ENCODE results near the gene TAF8.

Gene TAF8

GRCh38 chr6:42040856-42041480, 9.4 kb upstream of the TAF8 start:
- H3K9me3 ChIP-seq (ENCODE audit: low read length), result no peaks in the 10 kb centered on the region
- no peak overlapping the region for H3K9ac ChIP-seq (ENCODE audit: low read length)
- H3K4me3 ChIP-seq (ENCODE audit: low read depth, low read length, poor library complexity, severe bottlenecking), result no peak overlapping the region
- H3F3A ChIP-seq (ENCODE audit: insufficient read depth, low read length), result no peaks in the 10 kb centered on the region
- no peak overlapping the region for H3K27ac ChIP-seq (ENCODE audit: low read depth, low read length, poor library complexity, severe bottlenecking)
- TF ChIP-seq EZH2 (IDR thresholded peaks at IDR 0.05; ENCODE audit: borderline replicate concordance, low read length), result no peak
- no peak for TF ChIP-seq CTCF (IDR thresholded peaks at IDR 0.05; ENCODE audit: low read length)
- no peaks in the 10 kb centered on the region for H3K27me3 ChIP-seq (ENCODE audit: insufficient read depth, low read length)
- H3K36me3 ChIP-seq (ENCODE audit: insufficient read depth, low read length), result no peaks in the 10 kb centered on the region
- no peaks in the 10 kb centered on the region for H3K79me2 ChIP-seq (ENCODE audit: insufficient read depth, low read length)
- H3K4me2 ChIP-seq (ENCODE audit: low read length), result no peak overlapping the region
- H4K20me1 ChIP-seq (ENCODE audit: insufficient read depth, low read length), result no peaks in the 10 kb centered on the region
- H2AFZ ChIP-seq (ENCODE audit: low read length), result no peak overlapping the region
- H3K4me1 ChIP-seq (ENCODE audit: insufficient read depth, low read length, severe bottlenecking), result peaks cover 32% of the 10 kb centered on the region
- no peaks in the 10 kb centered on the region for H3K9me2 ChIP-seq (ENCODE audit: low read depth, low read length)

- no peak overlapping the region for H3K4me3 ChIP-seq (ENCODE audit: low read depth, low read length, poor library complexity, severe bottlenecking)
- H3K27me3 ChIP-seq (ENCODE audit: insufficient read depth, low read length), result no peaks in the 10 kb centered on the region
- no peak overlapping the region for H3K27ac ChIP-seq (ENCODE audit: low read depth, low read length, poor library complexity, severe bottlenecking)
- H4K20me1 ChIP-seq (ENCODE audit: insufficient read depth, low read length), result no peaks in the 10 kb centered on the region
- no peak for TF ChIP-seq CTCF (IDR thresholded peaks at IDR 0.05; ENCODE audit: low read length)
- TF ChIP-seq EZH2 (IDR thresholded peaks at IDR 0.05; ENCODE audit: borderline replicate concordance, low read length), result no peak
- no peaks in the 10 kb centered on the region for H3K79me2 ChIP-seq (ENCODE audit: insufficient read depth, low read length)
- no peaks in the 10 kb centered on the region for H3K9me2 ChIP-seq (ENCODE audit: low read depth, low read length)
- H2AFZ ChIP-seq (ENCODE audit: low read length), result no peak overlapping the region
- H3F3A ChIP-seq (ENCODE audit: insufficient read depth, low read length), result no peaks in the 10 kb centered on the region
- H3K4me2 ChIP-seq (ENCODE audit: low read length), result no peak overlapping the region
- peaks cover 38% of the 10 kb centered on the region for H3K4me1 ChIP-seq (ENCODE audit: insufficient read depth, low read length, severe bottlenecking)
- no peaks in the 10 kb centered on the region for H3K9me3 ChIP-seq (ENCODE audit: low read length)
- no peak overlapping the region for H3K9ac ChIP-seq (ENCODE audit: low read length)
- H3K36me3 ChIP-seq (ENCODE audit: insufficient read depth, low read length), result no peaks in the 10 kb centered on the region
These were observed 8.8 kb upstream of the TAF8 start for GRCh38 chr6:42041481-42042053.

- no peak for TF ChIP-seq EZH2 (IDR thresholded peaks at IDR 0.05; ENCODE audit: borderline replicate concordance, low read length)
- no peak for TF ChIP-seq CTCF (IDR thresholded peaks at IDR 0.05; ENCODE audit: low read length)
- H3K4me2 ChIP-seq (ENCODE audit: low read length), result no peak overlapping the region
- H4K20me1 ChIP-seq (ENCODE audit: insufficient read depth, low read length), result no peaks in the 10 kb centered on the region
- no peaks in the 10 kb centered on the region for H3K27me3 ChIP-seq (ENCODE audit: insufficient read depth, low read length)
- H3K9me3 ChIP-seq (ENCODE audit: low read length), result no peaks in the 10 kb centered on the region
- 0 out of 2 replicates have a peak, but pooled peaks cover under 1% of the 10 kb centered on the region for H3F3A ChIP-seq (ENCODE audit: insufficient read depth, low read length)
- H3K79me2 ChIP-seq (ENCODE audit: insufficient read depth, low read length), result no peaks in the 10 kb centered on the region
- H3K4me1 ChIP-seq (ENCODE audit: insufficient read depth, low read length, severe bottlenecking), result peaks cover 39% of the 10 kb centered on the region
- H2AFZ ChIP-seq (ENCODE audit: low read length), result no peak overlapping the region
- H3K36me3 ChIP-seq (ENCODE audit: insufficient read depth, low read length), result no peaks in the 10 kb centered on the region
- no peak overlapping the region for H3K9ac ChIP-seq (ENCODE audit: low read length)
- H3K27ac ChIP-seq (ENCODE audit: low read depth, low read length, poor library complexity, severe bottlenecking), result no peak overlapping the region
- H3K4me3 ChIP-seq (ENCODE audit: low read depth, low read length, poor library complexity, severe bottlenecking), result no peak overlapping the region
- no peaks in the 10 kb centered on the region for H3K9me2 ChIP-seq (ENCODE audit: low read depth, low read length)
These were observed 8.2 kb upstream of the TAF8 start for GRCh38 chr6:42042108-42042507.

Measured in OCI-LY1 (cell line).